HepG2 (cell line): ENCODE measurements around the gene RRBP1. TPM values are rescaled to one million over a fixed set of nuclear protein-coding genes. Genes with fewer than 3 reads are reported as not detected.
A peak's percentile ranks its signal among the peaks of the same experiment; 100 is the strongest.

Experiments
- ARID3A ChIP-seq: IDR thresholded peaks from 2 replicates; pipeline ENCODE4 v1.6.1; 2012; ENCODE audit warnings: low read depth, low read length, improper control_type of control experiment
- CCAR2 ChIP-seq: fragments of 200-400 bp; formaldehyde crosslinking; optimal IDR thresholded peaks from 2 replicates; pipeline ENCODE3; 2018; ENCODE audit warnings: low read depth, mild to moderate bottlenecking, low read length, moderate library complexity
- DNMT3B ChIP-seq: conservative IDR thresholded peaks from 2 replicates; pipeline ENCODE4 v1.6.1; 2016; ENCODE audit warnings: missing biosample characterization, control low read depth
- IRF2 ChIP-seq: IDR thresholded peaks from 2 replicates; pipeline ENCODE4 v1.6.1; 2018; ENCODE audit warnings: missing genetic modification reagents, missing compliant biosample characterization
- KAT2B ChIP-seq: fragments of 150-350 bp; IDR thresholded peaks from 2 replicates; pipeline ENCODE4 v1.6.1; 2014; ENCODE audit warnings: low read depth, low read length, borderline replicate concordance
- KDM5A ChIP-seq: fragments of 200-600 bp; sonication (generic); IDR thresholded peaks from 2 replicates; pipeline ENCODE4 v1.7.0; 2018; ENCODE audit warnings: antibody characterized with exemption, mild to moderate bottlenecking, low read length, borderline replicate concordance
- MYC ChIP-seq: sonication (generic); formaldehyde crosslinking; IDR thresholded peaks from 2 replicates; pipeline ENCODE4 v1.9.0; 2021; ENCODE audit warnings: missing genetic modification reagents, borderline replicate concordance
- PHF5A ChIP-seq: IDR thresholded peaks from one replicate; pipeline ENCODE4 v1.6.1; 2018; ENCODE audit warnings: low read depth, missing genetic modification reagents; ENCODE audit not compliant: unreplicated experiment
- PHF8 ChIP-seq: sonication (generic); formaldehyde crosslinking; IDR thresholded peaks from 2 replicates; pipeline ENCODE4 v1.5.0; 2020; ENCODE audit warnings: missing genetic modification reagents
- POLR2A ChIP-seq, 2 experiments: IDR thresholded peaks; 2 replicates each; pipeline ENCODE4 v1.6.1; 2011; ENCODE audit warnings: low read depth in 2 of 2, low read length in 2 of 2, mild to moderate bottlenecking in 1 of 2, moderate library complexity in 1 of 2; ENCODE audit not compliant: insufficient read depth in 1 of 2
- SAFB2 ChIP-seq: sonication (generic); formaldehyde crosslinking; IDR thresholded peaks from 2 replicates; pipeline ENCODE4 v1.5.1; 2020; ENCODE audit warnings: missing genetic modification reagents, low read depth, mild to moderate bottlenecking, borderline replicate concordance
- ZBTB43 ChIP-seq: sonication (generic); formaldehyde crosslinking; conservative IDR thresholded peaks from 2 replicates; pipeline ENCODE4 v1.4.0; 2020; ENCODE audit warnings: missing genetic modification reagents
- ZFP1 ChIP-seq: IDR thresholded peaks from 2 replicates; pipeline ENCODE4 v1.6.1; 2016
- ZMYM4 ChIP-seq: sonication (generic); formaldehyde crosslinking; IDR thresholded peaks from 2 replicates; pipeline ENCODE4 v1.8.1; 2023; ENCODE audit warnings: mild to moderate bottlenecking, missing genetic modification reagents
- ZNF33B ChIP-seq: sonication (generic); formaldehyde crosslinking; IDR thresholded peaks from 2 replicates; pipeline ENCODE4 v1.5.1; 2020; ENCODE audit warnings: mild to moderate bottlenecking, missing genetic modification reagents
- ZNF562 ChIP-seq: sonication (generic); formaldehyde crosslinking; IDR thresholded peaks from 2 replicates; pipeline ENCODE4 v1.8.0; 2022; ENCODE audit warnings: missing genetic modification reagents, borderline replicate concordance
- ZNF609 ChIP-seq: sonication (generic); formaldehyde crosslinking; IDR thresholded peaks from 2 replicates; pipeline ENCODE4 v1.4.0; 2020; ENCODE audit warnings: mild to moderate bottlenecking, missing genetic modification reagents, borderline replicate concordance
- ZNF644 ChIP-seq: IDR thresholded peaks from 2 replicates; pipeline ENCODE4 v1.6.1; 2016; ENCODE audit warnings: low read depth
- ZNF691 ChIP-seq: sonication (generic); formaldehyde crosslinking; IDR thresholded peaks from 2 replicates; pipeline ENCODE4 v1.4.0; 2020; ENCODE audit warnings: missing genetic modification reagents, low read depth, mild to moderate bottlenecking, borderline replicate concordance
- ZNF740 ChIP-seq: sonication (generic); formaldehyde crosslinking; IDR thresholded peaks from 2 replicates; pipeline ENCODE4 v1.4.0; 2020; ENCODE audit warnings: missing genetic modification reagents
- polyA plus RNA-seq, 8 experiments: library from polyadenylated mRNA; depleted of rRNA in 3 of 8; stranded (reverse) in 7 of 8; unstranded in 1 of 8; fragments of >200 nt; fragmentation: Illumina TruSeq in 4 of 8; extraction: Trizol in 4 of 8; gene quantifications; 2 replicates each; pipeline versions ENCODE4 v1.2.1 to v1.2.3, GENCODE V29; 2011 to 2016; ENCODE audit warnings: low read depth in 4 of 8, missing spikeins in 1 of 8, mixed read lengths in 1 of 8; ENCODE audit not compliant: insufficient read depth in 1 of 8
- total RNA-seq, 5 experiments: library from RNA; depleted of rRNA; stranded (reverse); fragments of >200 nt; fragmentation: Illumina TruSeq; extraction: Trizol; gene quantifications; 2 replicates each; pipeline ENCODE4 v1.2.3, GENCODE V29; 2016; ENCODE audit warnings: low read depth in 1 of 5

Gene RRBP1
- total and polyA plus RNA-seq, 2 of the 13 experiments (the other 11 are each of a cell fraction or from before 2014, with no cell fraction given), result 150 to 222 TPM

GRCh38 chr20:17721802-17722486 is 39.9 kb upstream of the RRBP1 start (continued):
- TF ChIP-seq DNMT3B, result peak; percentile 97
- no peak for TF ChIP-seq SAFB2 (CRISPR knock-in tag)
- no peak for TF ChIP-seq KDM5A
- TF ChIP-seq ZFP1 (CRISPR knock-in tag), result peak; percentile 90
- TF ChIP-seq ZNF644 (CRISPR knock-in tag), result peak; percentile 48
- peak; percentile 98 for TF ChIP-seq ZBTB43 (CRISPR knock-in tag)
- peak; percentile 93 for TF ChIP-seq IRF2 (CRISPR knock-in tag)
- peak; percentile 100 for TF ChIP-seq ZNF609 (CRISPR knock-in tag)
- TF ChIP-seq ARID3A, result peak; percentile 94
- TF ChIP-seq PHF5A (CRISPR knock-in tag), result peak; percentile 70
- TF ChIP-seq POLR2A (IDR thresholded peaks at IDR 0.05; ENCODE audit: insufficient read depth in 1 of 2, low read depth in 2 of 2, low read length in 2 of 2), result no peak
- TF ChIP-seq PHF8, result peak; percentile 66
- no peak for TF ChIP-seq KAT2B
- TF ChIP-seq ZNF562, result no peak
- peak; percentile 89; the same call in 1 of the 2 replicates for TF ChIP-seq ZNF691 (CRISPR knock-in tag)
- peak; percentile 88 for TF ChIP-seq ZMYM4 (CRISPR knock-in tag)
- peak; percentile 80 for TF ChIP-seq ZNF740 (CRISPR knock-in tag)
- peak; percentile 97 for TF ChIP-seq CCAR2
- peak; percentile 83 for TF ChIP-seq MYC (CRISPR knock-in tag)
- TF ChIP-seq ZNF33B, result no peak
